ENCODE results near the gene CAPN13.

The CAPN13 gene

GRCh38 chr2:30797381-30798015, 9.7 kb downstream of the CAPN13 start:
- H4K20me1 ChIP-seq (ENCODE audit: insufficient read depth, low read length) = no peaks in the 10 kb centered on the region
- H3K9me3 ChIP-seq (ENCODE audit: insufficient read depth, low read length, severe bottlenecking) = no peaks in the 10 kb centered on the region
- DNase-seq (no peak), ATAC-seq (ENCODE audit: insufficient read depth, low read depth) (no peak)
- no peak overlapping the region for H3K9ac ChIP-seq (ENCODE audit: low read depth, low read length)
- no peak overlapping the region for H3K4me3 ChIP-seq (ENCODE audit: low read depth in 1 of 2, low read length in 2 of 2)
- H3K4me2 ChIP-seq (ENCODE audit: insufficient read depth, low read length) = no peak overlapping the region
- no peak overlapping the region for H2AFZ ChIP-seq (ENCODE audit: low read depth, low read length)
- no peak overlapping the region for H3K27ac ChIP-seq (ENCODE audit: low read length)
- H3K36me3 ChIP-seq (ENCODE audit: insufficient read depth, low read length) = no peaks in the 10 kb centered on the region
- no peak for TF ChIP-seq EZH2 (IDR thresholded peaks at IDR 0.05; ENCODE audit: borderline replicate concordance, low read depth, low read length, severe bottlenecking)
- TF ChIP-seq CTCF (IDR thresholded peaks at IDR 0.05; ENCODE audit: borderline replicate concordance, extremely low read depth, low read length, poor library complexity, severe bottlenecking) = no peak
- H3K27me3 ChIP-seq (ENCODE audit: insufficient read depth, low read length, poor library complexity) = peaks cover 7% of the 10 kb centered on the region
- H3K4me1 ChIP-seq (ENCODE audit: insufficient read depth, low read length) = peaks cover 5% of the 10 kb centered on the region; the same call in 1 of the 2 replicates
- H3K79me2 ChIP-seq (ENCODE audit: insufficient read depth, low read length) = no peaks in the 10 kb centered on the region

- Histone ChIP-seq H3K9ac (ENCODE audit: low read depth, low read length) (no peak overlapping the region), H3K79me2 (ENCODE audit: insufficient read depth, low read length) (no peaks in the 10 kb centered on the region), H3K4me1 (ENCODE audit: insufficient read depth, low read length) (peaks cover 5% of the 10 kb centered on the region; the same call in 1 of the 2 replicates), H3K27me3 (ENCODE audit: insufficient read depth, low read length, poor library complexity) (peaks cover 9% of the 10 kb centered on the region), H3K4me2 (ENCODE audit: insufficient read depth, low read length) (no peak overlapping the region), H3K36me3 (ENCODE audit: insufficient read depth, low read length) (no peaks in the 10 kb centered on the region), H3K27ac (ENCODE audit: low read length) (no peak overlapping the region), H3K4me3 (ENCODE audit: low read depth in 1 of 2, low read length in 2 of 2) (no peak overlapping the region), H3K9me3 (ENCODE audit: insufficient read depth, low read length, severe bottlenecking) (no peaks in the 10 kb centered on the region), H2AFZ (ENCODE audit: low read depth, low read length) (no peak overlapping the region), H4K20me1 (ENCODE audit: insufficient read depth, low read length) (no peaks in the 10 kb centered on the region)
- TF ChIP-seq EZH2 (IDR thresholded peaks at IDR 0.05; ENCODE audit: borderline replicate concordance, low read depth, low read length, severe bottlenecking) (no peak), CTCF (IDR thresholded peaks at IDR 0.05; ENCODE audit: borderline replicate concordance, extremely low read depth, low read length, poor library complexity, severe bottlenecking) (no peak)
- DNase-seq = no peak
- no peak for ATAC-seq (ENCODE audit: insufficient read depth, low read depth)
Measured at GRCh38 chr2:30796699-30797098, 10.5 kb downstream of the CAPN13 start.

GRCh38 chr2:30792521-30792920, 14.7 kb downstream of the CAPN13 start:
- Histone ChIP-seq H3K4me2 (ENCODE audit: insufficient read depth, low read length) (no peak overlapping the region), H3K4me3 (ENCODE audit: low read depth in 1 of 2, low read length in 2 of 2) (no peak overlapping the region), H3K9ac (ENCODE audit: low read depth, low read length) (no peak overlapping the region), H3K9me3 (ENCODE audit: insufficient read depth, low read length, severe bottlenecking) (no peaks in the 10 kb centered on the region), H3K36me3 (ENCODE audit: insufficient read depth, low read length) (no peaks in the 10 kb centered on the region), H2AFZ (ENCODE audit: low read depth, low read length) (no peak overlapping the region), H3K79me2 (ENCODE audit: insufficient read depth, low read length) (no peaks in the 10 kb centered on the region), H3K4me1 (ENCODE audit: insufficient read depth, low read length) (no peaks in the 10 kb centered on the region), H3K27me3 (ENCODE audit: insufficient read depth, low read length, poor library complexity) (peaks cover 35% of the 10 kb centered on the region), H4K20me1 (ENCODE audit: insufficient read depth, low read length) (no peaks in the 10 kb centered on the region), H3K27ac (ENCODE audit: low read length) (no peak overlapping the region)
- ATAC-seq (ENCODE audit: insufficient read depth, low read depth) = no peak
- DNase-seq = no peak
- TF ChIP-seq CTCF (IDR thresholded peaks at IDR 0.05; ENCODE audit: borderline replicate concordance, extremely low read depth, low read length, poor library complexity, severe bottlenecking) (no peak), EZH2 (IDR thresholded peaks at IDR 0.05; ENCODE audit: borderline replicate concordance, low read depth, low read length, severe bottlenecking) (no peak)
